SK-N-SH (cell line): Measurements from ENCODE around the gene SP1. TPM values are rescaled to one million over a fixed set of nuclear protein-coding genes. Genes with fewer than 3 reads are reported as not detected.

ENCODE experiments used
- CTCF ChIA-PET: fragments of 300-600, 350-600 bp; formaldehyde crosslinking; extraction: SDS; loops from one replicate; lab custom pipeline; 2021; lab: Yijun Ruan, JAX
- POLR2A ChIA-PET: fragments of 350-600 bp; sonication (Branson Sonifier 250); formaldehyde crosslinking; extraction: SDS; loops from one replicate; lab custom pipeline; 2020; ENCODE audit warnings: antibody characterized with exemption, inconsistent platforms; lab: Yijun Ruan, JAX
- DNase-seq: peaks from one replicate; pipeline ENCODE4 v3.0.0; 2012
- H2AFZ ChIP-seq: fragments of 200-600 bp; sonication (generic); 2 replicates; pipeline ENCODE4 v1.8.1; 2016; ENCODE audit warnings: antibody characterized with exemption, mild to moderate bottlenecking, low read depth
- H3F3A ChIP-seq: fragments of 200-600 bp; sonication (generic); replicated peaks from 2 replicates; pipeline ENCODE3; 2016; ENCODE audit warnings: antibody characterized with exemption, mild to moderate bottlenecking; ENCODE audit not compliant: insufficient read depth
- H3K27ac ChIP-seq, 2 experiments: fragments of 200-500 bp in 1 of 2; fragments of 200-600 bp in 1 of 2; sonication (Bioruptor generic) in 1 of 2; sonication (generic), shearing (Covaris generic) in 1 of 2; 2 replicates each; pipeline versions ENCODE4 v1.5.1 to v1.6.1; 2014 to 2016; ENCODE audit warnings: low read depth in 2 of 2, inconsistent platforms in 1 of 2, low read length in 1 of 2, mild to moderate bottlenecking in 1 of 2, mixed read lengths in 1 of 2
- H3K27me3 ChIP-seq: fragments of 200-600 bp; sonication (generic), shearing (Covaris generic); 2 replicates; pipeline ENCODE4 v1.6.1; 2016; ENCODE audit warnings: mixed run types; ENCODE audit not compliant: insufficient read depth
- H3K36me3 ChIP-seq, 2 experiments: fragments of 200-500 bp in 1 of 2; fragments of 200-600 bp in 1 of 2; sonication (Bioruptor generic) in 1 of 2; sonication (generic) in 1 of 2; replicated peaks in 1 of 2; 2 replicates each; pipeline versions ENCODE3 to v1.5.1; 2014 to 2016; ENCODE audit warnings: low read length in 1 of 2, mild to moderate bottlenecking in 1 of 2; ENCODE audit not compliant: insufficient read depth in 2 of 2, control insufficient read depth in 1 of 2
- H3K4me1 ChIP-seq, 2 experiments: fragments of 200-500 bp in 1 of 2; fragments of 200-600 bp in 1 of 2; sonication (Bioruptor generic) in 1 of 2; sonication (generic), shearing (Covaris generic) in 1 of 2; 2 replicates each; pipeline versions ENCODE4 v1.5.1 to v1.6.1; 2014 to 2016; ENCODE audit warnings: low read depth in 1 of 2, low read length in 1 of 2, mixed run types in 1 of 2; ENCODE audit not compliant: insufficient read depth in 2 of 2, control insufficient read depth in 1 of 2
- H3K4me2 ChIP-seq: fragments of 200-600 bp; sonication (generic), shearing (Covaris generic); 2 replicates; pipeline ENCODE4 v1.6.1; 2017; ENCODE audit warnings: mixed run types
- H3K4me3 ChIP-seq, 2 experiments: fragments of 200-500 bp in 1 of 2; fragments of 200-600 bp in 1 of 2; sonication (Bioruptor generic) in 1 of 2; sonication (generic), shearing (Covaris generic) in 1 of 2; 2 replicates each; pipeline versions ENCODE4 v1.5.1 to v1.8.1; 2014 to 2016; ENCODE audit warnings: low read depth in 2 of 2, inconsistent platforms in 1 of 2, low read length in 1 of 2, mild to moderate bottlenecking in 1 of 2, mixed read lengths in 1 of 2, moderate library complexity in 1 of 2
- H3K79me2 ChIP-seq: fragments of 200-600 bp; sonication (generic); 2 replicates; pipeline ENCODE4 v1.8.1; 2017; ENCODE audit warnings: mild to moderate bottlenecking; ENCODE audit not compliant: insufficient read depth
- H3K9ac ChIP-seq: fragments of 200-600 bp; sonication (generic); 2 replicates; pipeline ENCODE4 v1.6.1; 2017; ENCODE audit warnings: mixed run types
- H3K9me2 ChIP-seq: fragments of 200-600 bp; sonication (generic); 2 replicates; pipeline ENCODE4 v1.6.1; 2017; ENCODE audit warnings: mixed run types
- H3K9me3 ChIP-seq: fragments of 200-600 bp; sonication (generic); 2 replicates; pipeline ENCODE4 v1.6.1; 2017; ENCODE audit warnings: mixed run types, mild to moderate bottlenecking, moderate library complexity
- H4K20me1 ChIP-seq: fragments of 200-600 bp; sonication (generic); 2 replicates; pipeline ENCODE4 v1.6.1; 2017; ENCODE audit warnings: mild to moderate bottlenecking, mixed run types; ENCODE audit not compliant: insufficient read depth
- EP300 ChIP-seq, 2 experiments: IDR thresholded peaks; 2 replicates each; pipeline versions ENCODE4 v1.4.0 to v1.6.1; 2012; ENCODE audit warnings: borderline replicate concordance in 1 of 2, low read depth in 1 of 2, low read length in 1 of 2
- EZH2phosphoT487 ChIP-seq: fragments of 200-600 bp; sonication (generic); IDR thresholded peaks from 2 replicates; pipeline ENCODE4 v1.6.1; 2017; ENCODE audit warnings: low read depth, mixed run types, mild to moderate bottlenecking, antibody characterized with exemption, moderate library complexity, borderline replicate concordance
- FOSL2 ChIP-seq: IDR thresholded peaks from 2 replicates; pipeline ENCODE4 v1.4.0; 2012; ENCODE audit warnings: low read depth, mild to moderate bottlenecking, moderate library complexity, borderline replicate concordance
- FOXJ3 ChIP-seq: sonication (generic); formaldehyde crosslinking; IDR thresholded peaks from 2 replicates; pipeline ENCODE4 v1.5.1; 2020; ENCODE audit warnings: mild to moderate bottlenecking, missing genetic modification reagents
- FOXM1 ChIP-seq: IDR thresholded peaks from 2 replicates; pipeline ENCODE4 v1.4.0; 2012; ENCODE audit warnings: low read depth, mild to moderate bottlenecking
- GABPA ChIP-seq: IDR thresholded peaks from 2 replicates; pipeline ENCODE4 v1.4.0; 2012; ENCODE audit warnings: low read depth, mild to moderate bottlenecking
- GATA2 ChIP-seq: sonication (generic); formaldehyde crosslinking; IDR thresholded peaks from 2 replicates; pipeline ENCODE4 v1.5.0; 2020; ENCODE audit warnings: mild to moderate bottlenecking, missing genetic modification reagents
- JUND ChIP-seq: IDR thresholded peaks from 2 replicates; pipeline ENCODE4 v1.4.0; 2012
- MEF2A ChIP-seq: IDR thresholded peaks from 2 replicates; pipeline ENCODE4 v1.4.0; 2012; ENCODE audit warnings: low read depth, borderline replicate concordance
- MXI1 ChIP-seq: IDR thresholded peaks from 2 replicates; pipeline ENCODE4 v1.6.1; 2012; ENCODE audit warnings: mild to moderate bottlenecking, low read depth, low read length, improper control_type of control experiment
- POLR2AphosphoS5 ChIP-seq: IDR thresholded peaks from 2 replicates; pipeline ENCODE4 v1.6.1; 2012; ENCODE audit warnings: low read depth, low read length
- RFX5 ChIP-seq: IDR thresholded peaks from 2 replicates; pipeline ENCODE4 v1.6.1; 2012; ENCODE audit warnings: mild to moderate bottlenecking, improper control_type of control experiment, low read length
- SIN3A ChIP-seq: IDR thresholded peaks from 2 replicates; pipeline ENCODE4 v1.6.1; 2012; ENCODE audit warnings: low read depth, mild to moderate bottlenecking, low read length, moderate library complexity, borderline replicate concordance
- TAF1 ChIP-seq: IDR thresholded peaks from 2 replicates; pipeline ENCODE4 v1.6.1; 2012; ENCODE audit warnings: low read depth, mild to moderate bottlenecking, low read length, moderate library complexity, borderline replicate concordance
- TEAD4 ChIP-seq: IDR thresholded peaks from 2 replicates; pipeline ENCODE4 v1.4.0; 2012; ENCODE audit warnings: mild to moderate bottlenecking, borderline replicate concordance; ENCODE audit not compliant: insufficient read depth
- WGBS: methylation state at CpG from one replicate; pipeline ENCODE4 v1.1.6; 2017; ENCODE audit warnings: low lambda C conversion rate; 5-methylcytosine and 5-hydroxymethylcytosine counted together
- polyA plus RNA-seq, 3 experiments: library from polyadenylated mRNA; depleted of rRNA; stranded (reverse); fragments of >200 nt; gene quantifications; 2 replicates each; pipeline ENCODE4 v1.2.3, GENCODE V29; 2012
- TF ChIP-seq, protein P1 (sequence below): fragments of 200-600 bp; sonication (generic); IDR thresholded peaks from 2 replicates; pipeline ENCODE4 v1.6.1; 2017; ENCODE audit warnings: antibody characterized with exemption, mild to moderate bottlenecking, moderate library complexity
- TF ChIP-seq, protein P2 (sequence below): fragments of 150-350 bp; IDR thresholded peaks from 2 replicates; pipeline ENCODE4 v1.6.1; 2017; ENCODE audit warnings: antibody characterized with exemption, low read length, low read depth, borderline replicate concordance
- TF ChIP-seq, protein P3 (sequence below): IDR thresholded peaks from 2 replicates; pipeline ENCODE4 v1.4.0; 2012; ENCODE audit warnings: low read depth, borderline replicate concordance

Gene SP1
- polyA plus RNA-seq, 1 of the 3 experiments (the other 2 are of a cell fraction), result 12.9 TPM

DNA sequence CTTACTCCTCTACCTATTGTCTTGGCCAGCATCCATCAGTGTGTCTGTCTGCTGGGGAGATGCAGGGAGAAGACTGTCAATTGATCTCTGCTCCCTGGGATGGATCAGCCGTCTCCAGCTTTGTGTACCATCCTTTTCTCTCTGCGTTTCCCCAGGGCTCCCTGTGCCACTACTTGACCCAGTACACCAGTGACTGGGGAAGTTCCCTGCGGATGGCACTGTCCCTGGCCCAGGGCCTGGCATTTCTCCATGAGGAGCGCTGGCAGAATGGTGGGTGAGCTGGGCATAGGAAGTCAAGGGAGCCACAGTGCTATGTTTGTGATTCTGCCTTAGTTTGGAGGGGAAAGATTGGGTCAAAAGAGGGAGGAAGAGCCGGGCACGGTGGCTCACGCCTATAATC is 48.8 kb downstream of the SP1 start:
- no peak for DNase-seq
- Histone ChIP-seq H3K4me1 (peaks cover 8 to 11% of the 10 kb centered on the region in 2 experiments; a peak in 3 of 4 replicates), H3K27ac (no peak overlapping the region), H3K79me2 (no peaks in the 10 kb centered on the region), H3K9me3 (no peaks in the 10 kb centered on the region), H4K20me1 (no peaks in the 10 kb centered on the region), H3K36me3 (no peaks in the 10 kb centered on the region), H3F3A (peaks cover 10% of the 10 kb centered on the region), H3K4me2 (no peak overlapping the region), H3K27me3 (no peaks in the 10 kb centered on the region), H3K9me2 (no peaks in the 10 kb centered on the region), H3K4me3 (no peak overlapping the region), H3K9ac (no peak overlapping the region), H2AFZ (no peak overlapping the region)
- POLR2A ChIA-PET, result no interaction called here
- CTCF ChIA-PET, result interaction anchor here (0.8 to 3.0 kb wide), 7 partner anchors 19 to 90 kb away, joined by 3 to 22 read pairs (median 3); partner anchors contain the start of gene SP1
- 86% methylated on average over 7 of the region's 7 CpGs for WGBS
- no peak for TF ChIP-seq EZH2phosphoT487
- TF ChIP-seq FOXJ3 (CRISPR knock-in tag), result no peak
- TF ChIP-seq MEF2A, result no peak
- no peak for TF ChIP-seq MXI1
- TF ChIP-seq POLR2AphosphoS5, result no peak
- no peak for TF ChIP-seq GABPA
- TF ChIP-seq, protein P1, sequence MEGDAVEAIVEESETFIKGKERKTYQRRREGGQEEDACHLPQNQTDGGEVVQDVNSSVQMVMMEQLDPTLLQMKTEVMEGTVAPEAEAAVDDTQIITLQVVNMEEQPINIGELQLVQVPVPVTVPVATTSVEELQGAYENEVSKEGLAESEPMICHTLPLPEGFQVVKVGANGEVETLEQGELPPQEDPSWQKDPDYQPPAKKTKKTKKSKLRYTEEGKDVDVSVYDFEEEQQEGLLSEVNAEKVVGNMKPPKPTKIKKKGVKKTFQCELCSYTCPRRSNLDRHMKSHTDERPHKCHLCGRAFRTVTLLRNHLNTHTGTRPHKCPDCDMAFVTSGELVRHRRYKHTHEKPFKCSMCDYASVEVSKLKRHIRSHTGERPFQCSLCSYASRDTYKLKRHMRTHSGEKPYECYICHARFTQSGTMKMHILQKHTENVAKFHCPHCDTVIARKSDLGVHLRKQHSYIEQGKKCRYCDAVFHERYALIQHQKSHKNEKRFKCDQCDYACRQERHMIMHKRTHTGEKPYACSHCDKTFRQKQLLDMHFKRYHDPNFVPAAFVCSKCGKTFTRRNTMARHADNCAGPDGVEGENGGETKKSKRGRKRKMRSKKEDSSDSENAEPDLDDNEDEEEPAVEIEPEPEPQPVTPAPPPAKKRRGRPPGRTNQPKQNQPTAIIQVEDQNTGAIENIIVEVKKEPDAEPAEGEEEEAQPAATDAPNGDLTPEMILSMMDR, result no peak
- no peak for TF ChIP-seq GATA2 (CRISPR knock-in tag)
- TF ChIP-seq TEAD4, result no peak
- no peak for TF ChIP-seq EP300 (IDR thresholded peaks at IDR 0.05; ENCODE audit: borderline replicate concordance in 1 of 2, low read depth in 1 of 2, low read length in 1 of 2)
- no peak for TF ChIP-seq RFX5
- no peak for TF ChIP-seq FOSL2

DNA sequence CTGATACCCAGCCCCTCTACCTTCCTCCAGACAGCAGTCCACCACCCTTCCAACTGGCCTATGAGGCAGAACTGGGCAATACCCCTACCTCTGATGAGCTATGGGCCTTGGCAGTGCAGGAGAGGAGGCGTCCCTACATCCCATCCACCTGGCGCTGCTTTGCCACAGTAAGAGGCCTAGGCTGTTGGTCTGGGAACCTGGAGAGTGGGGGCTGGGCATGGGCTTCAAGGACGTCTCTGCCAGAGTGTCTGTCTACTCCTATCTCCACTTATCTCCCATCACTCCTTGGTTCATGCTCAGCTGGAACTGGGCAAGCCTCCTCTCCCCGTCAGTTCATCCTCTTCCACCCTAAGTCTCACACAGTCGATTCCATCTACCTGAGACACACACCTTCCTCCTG is 50.1 kb downstream of the SP1 start:
- no peak overlapping the region for H2AFZ ChIP-seq
- WGBS, result 96% methylated on average over 5 of the region's 5 CpGs
- POLR2A ChIA-PET, result no interaction called here
- no peaks in the 10 kb centered on the region for H3K9me3 ChIP-seq
- H3F3A ChIP-seq, result peaks cover 10% of the 10 kb centered on the region
- H4K20me1 ChIP-seq, result no peaks in the 10 kb centered on the region
- peak overlapping the region; percentile 61; the same call in 1 of the 2 replicates for H3K4me2 ChIP-seq
- H3K9me2 ChIP-seq, result no peaks in the 10 kb centered on the region
- H3K36me3 ChIP-seq, result no peaks in the 10 kb centered on the region
- no peaks in the 10 kb centered on the region for H3K27me3 ChIP-seq
- CTCF ChIA-PET, result interaction anchor here (1.1 to 3.0 kb wide), 7 partner anchors 9 to 219 kb away, joined by 3 to 22 read pairs (median 4); partner anchors contain the start of gene AAAS
- H3K4me3 ChIP-seq, result no peak overlapping the region
- TF ChIP-seq JUND (no peak), MEF2A (no peak), SIN3A (no peak), MXI1 (no peak), TAF1 (no peak), FOXM1 (no peak), TEAD4 (no peak), FOXJ3 (CRISPR knock-in tag) (no peak)
- TF ChIP-seq, protein P1, result no peak
- TF ChIP-seq, protein P2, sequence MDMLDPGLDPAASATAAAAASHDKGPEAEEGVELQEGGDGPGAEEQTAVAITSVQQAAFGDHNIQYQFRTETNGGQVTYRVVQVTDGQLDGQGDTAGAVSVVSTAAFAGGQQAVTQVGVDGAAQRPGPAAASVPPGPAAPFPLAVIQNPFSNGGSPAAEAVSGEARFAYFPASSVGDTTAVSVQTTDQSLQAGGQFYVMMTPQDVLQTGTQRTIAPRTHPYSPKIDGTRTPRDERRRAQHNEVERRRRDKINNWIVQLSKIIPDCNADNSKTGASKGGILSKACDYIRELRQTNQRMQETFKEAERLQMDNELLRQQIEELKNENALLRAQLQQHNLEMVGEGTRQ, result no peak
- TF ChIP-seq, protein P3, sequence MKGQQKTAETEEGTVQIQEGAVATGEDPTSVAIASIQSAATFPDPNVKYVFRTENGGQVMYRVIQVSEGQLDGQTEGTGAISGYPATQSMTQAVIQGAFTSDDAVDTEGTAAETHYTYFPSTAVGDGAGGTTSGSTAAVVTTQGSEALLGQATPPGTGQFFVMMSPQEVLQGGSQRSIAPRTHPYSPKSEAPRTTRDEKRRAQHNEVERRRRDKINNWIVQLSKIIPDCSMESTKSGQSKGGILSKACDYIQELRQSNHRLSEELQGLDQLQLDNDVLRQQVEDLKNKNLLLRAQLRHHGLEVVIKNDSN, result no peak
- TF ChIP-seq, all 33 proteins: peak for 0
- Histone ChIP-seq H3K79me2 (no peaks in the 10 kb centered on the region), H3K9ac (no peak overlapping the region), H3K27ac (no peak overlapping the region), H3K4me1 (peaks cover 6 to 8% of the 10 kb centered on the region in 2 experiments; a peak in 3 of 4 replicates)
- no peak for DNase-seq
